GM23248 (cell line): ENCODE measurements around the gene RIPK3.

Experiments used
- EZH2 ChIP-seq: fragments of 200-600 bp; sonication (generic); IDR thresholded peaks from 2 replicates; pipeline ENCODE4 v1.6.1; 2018; ENCODE audit warnings: antibody characterized with exemption, mild to moderate bottlenecking; ENCODE audit not compliant: insufficient read depth, poor library complexity, severe bottlenecking
- EZH2phosphoT487 ChIP-seq: fragments of 200-600 bp; sonication (generic); IDR thresholded peaks from 2 replicates; pipeline ENCODE4 v1.6.1; 2018; ENCODE audit warnings: antibody characterized with exemption, moderate library complexity, mild to moderate bottlenecking, low read depth; ENCODE audit not compliant: insufficient read depth

DNA sequence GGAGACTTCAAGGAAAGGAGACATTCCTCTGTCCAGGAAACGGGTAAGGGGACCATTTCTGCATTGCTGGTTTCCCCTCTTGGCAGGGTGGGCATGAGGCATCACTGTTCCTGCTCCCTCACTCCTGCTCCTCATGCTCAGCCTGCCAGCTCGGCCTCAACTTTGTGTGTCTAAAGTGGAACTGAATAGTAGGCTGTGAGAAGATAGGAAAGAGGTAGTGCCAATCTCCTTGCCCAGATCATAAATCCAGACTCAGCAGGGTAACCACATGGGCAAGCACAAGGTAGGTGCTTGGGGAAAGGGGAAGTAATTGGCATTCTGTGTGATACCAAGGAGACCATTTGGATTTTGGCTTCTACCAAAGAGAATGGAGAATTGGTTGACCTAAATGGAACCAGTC, 25.9 kb downstream of the RIPK3 start:
- no peak for TF ChIP-seq EZH2
- no peak for TF ChIP-seq EZH2phosphoT487
